CD1c-positive myeloid dendritic cell (primary cell): ENCODE results near the gene BOC.

Experiments used
- DNase-seq: peaks from one replicate; pipeline ENCODE4 v3.0.0-alpha.2; 2016; ENCODE audit errors: extremely low spot score

The BOC gene

DNA sequence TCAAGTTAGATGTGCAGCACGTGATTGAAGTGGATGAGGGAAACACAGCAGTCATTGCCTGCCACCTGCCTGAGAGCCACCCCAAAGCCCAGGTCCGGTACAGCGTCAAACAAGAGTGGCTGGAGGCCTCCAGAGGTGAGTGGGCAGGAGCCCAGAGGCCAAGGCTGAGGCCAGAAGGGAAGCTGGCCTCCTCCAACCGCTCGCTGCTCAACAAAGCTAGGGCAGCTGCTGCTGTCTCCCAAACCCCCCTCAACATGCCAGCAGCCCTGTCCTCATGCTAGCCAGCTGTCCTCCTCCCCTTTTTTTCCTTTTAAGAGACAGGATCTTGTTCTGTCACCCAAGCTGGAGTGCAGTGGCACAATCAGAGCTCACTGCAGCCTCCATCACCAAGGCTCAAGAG, 57.0 kb downstream of the BOC start:
- no peak for DNase-seq

DNA sequence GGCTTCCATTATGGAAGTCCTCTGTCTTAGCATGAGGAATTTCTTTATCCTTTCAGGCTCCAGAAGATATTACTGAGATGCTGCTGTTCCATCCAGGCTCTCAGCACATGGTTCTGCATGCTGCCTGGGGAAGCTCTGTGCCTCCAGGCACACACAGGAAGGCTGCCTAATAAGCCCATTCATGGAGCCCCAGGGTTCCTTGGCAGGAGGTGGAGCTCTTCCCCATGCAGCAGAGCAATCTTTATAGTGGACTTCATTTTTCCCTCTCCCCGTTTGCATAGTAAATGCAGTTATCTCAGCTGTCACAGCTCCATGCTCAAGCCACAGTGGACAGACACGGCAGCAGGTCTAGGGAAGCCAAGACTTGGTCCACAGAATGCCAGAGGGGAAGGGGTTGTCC, 57.6 kb downstream of the BOC start:
- no peak for DNase-seq

DNA sequence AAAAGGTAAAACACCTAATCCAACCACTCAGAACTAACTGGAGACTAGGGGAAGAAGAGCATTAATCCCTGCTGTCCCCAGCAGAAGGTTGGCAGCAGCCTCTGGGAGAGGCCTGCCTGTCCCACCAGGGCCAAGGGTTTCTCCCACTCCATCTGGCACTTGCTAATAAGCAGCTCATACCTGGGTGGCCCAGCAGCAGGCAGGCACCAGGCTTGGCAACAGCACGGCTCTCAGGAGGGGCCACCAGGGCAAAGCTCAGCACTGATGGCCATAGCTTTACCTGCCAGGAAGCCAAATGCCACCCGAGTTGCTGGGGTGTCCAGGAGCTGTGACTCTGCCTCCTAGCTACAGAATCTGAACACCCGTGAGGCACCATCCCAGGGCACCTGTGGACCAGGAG, 58.3 kb downstream of the BOC start:
- no peak for DNase-seq

DNA sequence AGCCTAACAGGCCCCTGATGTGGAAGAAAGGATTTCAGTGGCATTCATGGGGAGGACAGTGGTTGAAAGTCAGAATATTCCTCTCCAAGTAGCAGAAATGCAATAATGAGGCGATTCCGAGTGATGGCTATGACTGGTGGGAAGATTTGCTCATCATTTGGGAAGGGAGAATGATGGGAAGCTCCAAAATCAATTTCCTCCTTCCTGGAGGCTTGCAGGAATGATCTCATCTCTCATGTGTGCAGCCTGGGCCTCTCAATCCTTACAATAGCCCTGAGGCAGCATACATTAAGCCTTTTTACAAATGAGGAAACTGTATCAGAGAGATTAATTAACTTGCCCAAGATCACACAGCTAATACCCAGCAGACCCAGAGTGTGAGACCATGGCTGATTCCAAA, 58.7 kb downstream of the BOC start:
- DNase-seq: no peak

DNA sequence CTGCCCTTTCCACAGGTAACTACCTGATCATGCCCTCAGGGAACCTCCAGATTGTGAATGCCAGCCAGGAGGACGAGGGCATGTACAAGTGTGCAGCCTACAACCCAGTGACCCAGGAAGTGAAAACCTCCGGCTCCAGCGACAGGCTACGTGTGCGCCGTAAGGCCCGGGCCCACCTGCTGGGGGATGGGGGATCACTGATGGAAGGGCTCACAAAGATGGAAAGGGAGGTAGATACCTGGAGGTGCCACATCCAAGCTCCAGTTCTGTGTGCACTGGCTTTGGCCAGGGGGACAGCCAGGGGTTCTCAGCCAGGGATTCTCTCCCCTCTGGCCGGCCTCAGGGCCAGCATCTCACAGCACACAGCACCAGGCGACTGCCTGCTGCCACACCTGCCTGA, 59.4 kb downstream of the BOC start:
- DNase-seq: no peak

DNA sequence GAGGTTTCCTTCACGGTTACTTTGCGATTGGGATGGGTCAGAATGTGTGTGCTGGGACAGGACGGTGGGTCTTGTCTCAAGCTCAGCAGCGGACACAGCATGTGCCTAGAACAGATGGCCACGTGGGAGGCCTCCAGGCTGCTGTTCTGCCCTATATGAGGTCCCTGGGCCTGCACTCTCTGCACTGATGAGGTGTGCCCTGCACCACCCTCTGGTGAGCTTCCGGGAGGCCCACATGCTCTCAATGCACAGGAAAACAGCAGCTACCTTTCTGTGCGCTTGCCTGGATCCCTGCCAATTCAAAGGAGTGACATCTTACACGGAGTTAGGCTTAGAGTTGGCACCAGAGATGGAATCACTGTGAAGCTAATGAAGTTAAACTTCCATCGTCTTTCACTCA, 59.8 kb downstream of the BOC start:
- DNase-seq: no peak

DNA sequence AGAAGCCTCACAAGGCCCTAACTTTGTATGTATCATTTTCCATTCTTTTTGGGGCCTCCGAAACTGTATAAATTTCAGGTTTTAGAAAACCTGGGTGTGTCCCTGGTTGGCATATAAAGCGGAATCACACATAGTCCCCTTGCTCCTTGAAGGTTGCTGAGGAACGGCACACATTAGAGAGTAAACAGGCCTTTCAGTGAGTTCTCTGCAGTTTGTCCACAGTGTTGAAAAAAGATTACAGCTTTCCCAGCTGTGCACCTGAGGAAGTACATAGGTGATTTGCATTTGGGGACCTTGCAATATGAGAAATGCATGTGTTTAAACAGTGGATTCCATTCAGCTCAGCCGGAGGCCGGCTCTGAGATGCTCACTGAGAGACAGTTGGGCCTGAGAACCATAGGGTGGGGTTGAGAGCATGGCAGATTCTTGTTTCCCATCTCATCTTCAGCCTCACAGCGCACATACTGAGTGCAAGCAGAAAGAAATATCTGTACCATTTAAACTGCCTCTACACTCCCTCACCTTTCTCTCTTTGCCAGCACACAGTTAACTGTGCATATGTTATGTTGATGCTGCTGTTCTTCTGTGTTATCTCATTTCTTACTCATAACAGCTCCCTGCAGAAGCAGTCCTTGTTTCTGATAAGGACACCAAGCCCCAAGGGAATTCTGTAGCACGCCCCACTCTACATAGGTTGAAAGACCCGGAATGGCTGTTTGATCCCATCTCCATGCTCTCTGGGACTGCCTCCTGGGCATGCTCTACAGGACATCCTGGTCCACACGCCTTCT, 60.4 kb downstream of the BOC start:
- no peak for DNase-seq

DNA sequence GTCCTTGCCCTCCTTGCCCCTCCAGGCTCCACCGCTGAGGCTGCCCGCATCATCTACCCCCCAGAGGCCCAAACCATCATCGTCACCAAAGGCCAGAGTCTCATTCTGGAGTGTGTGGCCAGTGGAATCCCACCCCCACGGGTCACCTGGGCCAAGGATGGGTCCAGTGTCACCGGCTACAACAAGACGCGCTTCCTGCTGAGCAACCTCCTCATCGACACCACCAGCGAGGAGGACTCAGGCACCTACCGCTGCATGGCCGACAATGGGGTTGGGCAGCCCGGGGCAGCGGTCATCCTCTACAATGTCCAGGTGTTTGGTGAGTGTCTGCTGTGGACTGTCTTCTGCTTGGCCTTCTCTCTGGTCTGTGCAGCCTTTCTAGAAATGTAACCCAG, 61.0 kb downstream of the BOC start:
- DNase-seq: no peak

DNA sequence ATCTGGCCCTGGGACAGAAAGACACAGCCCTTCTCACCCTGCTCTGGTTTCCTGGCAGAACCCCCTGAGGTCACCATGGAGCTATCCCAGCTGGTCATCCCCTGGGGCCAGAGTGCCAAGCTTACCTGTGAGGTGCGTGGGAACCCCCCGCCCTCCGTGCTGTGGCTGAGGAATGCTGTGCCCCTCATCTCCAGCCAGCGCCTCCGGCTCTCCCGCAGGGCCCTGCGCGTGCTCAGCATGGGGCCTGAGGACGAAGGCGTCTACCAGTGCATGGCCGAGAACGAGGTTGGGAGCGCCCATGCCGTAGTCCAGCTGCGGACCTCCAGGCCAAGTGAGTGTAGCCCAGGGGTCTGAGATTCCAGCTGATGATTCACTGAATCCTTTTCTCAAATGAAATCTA, 61.7 kb downstream of the BOC start:
- DNase-seq: no peak

DNA sequence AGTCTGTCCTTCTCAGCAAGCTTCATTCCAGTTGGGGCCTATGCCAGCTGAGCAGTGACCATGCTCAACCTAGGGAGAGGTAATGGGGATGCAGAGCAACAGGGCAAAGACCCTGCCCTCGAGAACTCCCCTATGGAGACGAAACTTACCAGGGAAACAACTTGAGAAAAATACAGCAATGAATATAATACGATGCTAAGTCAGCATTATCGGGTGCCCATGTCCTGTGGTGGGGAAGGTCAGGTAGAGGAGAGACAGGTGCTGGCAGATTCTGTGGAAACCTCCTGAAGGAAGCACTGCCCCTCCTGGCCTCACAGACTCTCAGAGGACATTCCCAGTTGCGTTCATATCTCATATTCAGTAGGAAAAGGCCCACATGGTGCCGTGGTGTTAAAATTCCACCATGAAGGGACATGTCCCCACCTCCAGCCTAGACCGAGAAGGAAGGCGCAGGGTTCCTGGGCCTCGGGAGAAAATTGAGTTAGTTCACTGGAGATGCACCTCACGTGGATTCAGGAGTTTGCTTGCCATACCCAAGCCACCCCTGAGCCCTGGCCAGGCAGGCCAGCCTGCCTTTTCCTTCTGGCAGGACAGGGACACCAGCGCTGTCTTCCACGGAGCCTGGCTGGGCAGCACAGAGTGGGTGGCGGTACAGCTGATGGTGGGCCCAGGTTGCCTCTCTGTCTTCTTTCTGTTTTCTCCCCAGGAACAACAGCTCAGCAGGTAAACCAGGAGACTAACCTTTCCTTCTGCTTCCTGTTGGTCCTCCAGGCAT, 62.4 kb downstream of the BOC start:
- DNase-seq: no peak

DNA sequence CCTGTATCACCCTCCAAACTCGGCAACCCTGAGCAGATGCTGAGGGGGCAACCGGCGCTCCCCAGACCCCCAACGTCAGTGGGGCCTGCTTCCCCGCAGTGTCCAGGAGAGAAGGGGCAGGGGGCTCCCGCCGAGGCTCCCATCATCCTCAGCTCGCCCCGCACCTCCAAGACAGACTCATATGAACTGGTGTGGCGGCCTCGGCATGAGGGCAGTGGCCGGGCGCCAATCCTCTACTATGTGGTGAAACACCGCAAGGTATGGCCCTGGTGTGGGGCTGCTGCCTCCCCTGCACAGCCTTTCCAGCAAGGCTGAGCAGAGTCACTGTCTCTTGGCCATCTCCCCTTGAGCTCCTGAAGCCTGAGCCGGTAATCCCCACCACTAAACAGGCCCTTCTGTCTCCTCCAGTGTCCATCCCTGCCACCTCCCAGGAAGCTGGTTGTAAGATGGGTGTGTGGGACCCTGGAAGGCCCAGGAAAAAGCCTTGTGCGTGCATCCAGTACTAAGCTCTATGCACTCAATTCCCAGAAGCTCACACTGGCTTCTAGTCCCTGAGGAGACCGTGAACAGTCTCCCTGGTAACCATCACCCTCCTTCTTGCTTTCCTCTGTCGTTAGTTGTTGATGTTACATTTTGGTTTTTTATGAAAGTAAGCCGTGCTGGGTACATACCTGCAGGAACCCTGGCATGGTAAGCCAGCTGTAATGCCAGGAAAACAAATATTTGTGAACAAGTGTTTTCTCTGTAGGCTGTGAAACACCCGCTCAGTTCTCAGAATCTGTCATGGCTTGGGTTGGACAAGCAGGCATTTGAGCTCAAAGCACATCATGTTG, 63.3 kb downstream of the BOC start:
- DNase-seq: no peak

DNA sequence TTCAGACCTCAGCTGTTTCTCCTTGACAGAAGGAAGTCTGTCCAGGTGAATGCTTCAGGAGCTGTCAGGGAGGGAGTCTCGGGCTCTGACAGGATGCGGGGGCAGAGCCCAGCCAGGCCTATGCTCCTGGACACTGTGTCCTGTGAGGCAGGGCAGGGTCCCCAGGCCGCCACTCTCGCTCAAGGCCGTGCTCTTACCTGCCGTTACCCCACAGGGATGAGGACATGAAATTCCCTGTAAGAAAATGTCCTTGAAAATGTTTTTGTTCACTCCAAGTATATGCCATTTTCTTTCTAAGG, 63.9 kb downstream of the BOC start:
- DNase-seq: no peak

DNA sequence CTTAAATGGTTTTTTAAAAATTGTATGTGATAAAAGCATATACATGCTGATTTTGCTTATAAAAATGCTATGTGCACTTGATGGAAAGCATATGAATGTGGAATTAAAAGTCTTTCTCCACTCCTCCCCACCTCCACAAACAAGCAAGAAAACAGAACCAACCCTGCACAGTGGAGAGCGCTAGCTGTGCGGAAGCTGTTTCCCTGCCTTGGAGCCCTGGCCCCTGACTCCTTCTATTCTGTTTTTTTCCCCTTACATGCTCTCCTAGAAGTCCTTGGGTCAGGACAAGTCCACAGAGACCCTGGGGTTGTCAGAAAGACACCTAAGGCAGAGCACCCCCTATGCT, 64.2 kb downstream of the BOC start:
- peak; percentile 36 for DNase-seq

DNA sequence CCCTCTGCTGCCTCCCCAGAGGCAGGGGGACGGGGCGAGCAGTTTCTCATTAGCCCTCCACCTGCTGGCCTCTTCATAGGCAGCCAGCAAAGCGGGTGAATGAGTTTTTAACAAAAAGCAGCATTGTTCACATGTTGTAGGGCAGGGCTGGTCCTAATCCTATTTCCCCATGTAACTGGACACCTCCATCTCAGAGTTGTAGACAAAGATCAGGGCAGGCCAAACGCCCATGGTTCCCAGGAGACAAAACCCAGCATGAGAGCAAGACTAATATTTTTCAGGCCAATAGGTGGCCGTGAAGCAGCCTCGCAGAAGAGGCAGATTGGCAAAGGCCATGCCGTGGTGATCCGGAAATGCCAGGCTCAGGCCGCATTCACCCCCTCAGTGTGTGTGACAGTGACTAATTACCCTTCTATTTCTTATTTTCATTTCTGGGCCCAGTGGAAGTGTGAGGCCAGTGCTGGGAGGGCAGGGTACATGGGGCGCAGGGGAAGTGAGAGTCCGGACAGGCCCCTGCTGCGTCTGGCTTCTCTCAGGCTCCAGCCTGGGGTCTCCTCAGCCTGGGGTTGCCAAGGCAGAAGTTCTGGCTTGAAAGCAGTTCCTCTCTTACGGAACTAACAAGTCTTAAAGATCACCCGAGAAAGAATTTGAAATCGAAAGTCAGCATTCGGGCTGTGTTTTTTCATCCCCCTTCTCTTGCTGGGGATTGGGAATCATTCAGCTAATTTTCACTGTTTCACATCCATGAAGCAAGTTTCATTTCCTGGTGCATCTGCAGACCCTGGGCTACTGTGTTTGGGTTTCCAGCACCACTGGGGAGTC, 64.8 kb downstream of the BOC start:
- DNase-seq: peak; percentile 85

DNA sequence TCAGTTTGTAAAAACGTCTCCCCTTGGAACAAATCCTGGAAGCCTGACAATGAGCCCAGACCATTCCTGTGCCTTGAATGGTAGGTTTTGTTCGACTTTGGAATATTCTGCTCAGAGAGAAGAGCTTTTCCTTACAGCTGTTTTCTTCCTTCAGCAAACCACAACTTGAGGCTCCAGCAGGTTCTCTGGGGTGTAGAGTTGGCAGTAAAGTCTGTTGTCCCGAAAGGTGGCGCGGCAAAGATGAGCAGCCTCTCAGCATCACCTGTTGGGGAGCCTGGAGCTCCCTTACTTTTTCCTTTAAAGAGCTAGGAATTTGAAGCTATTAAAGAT, 65.4 kb downstream of the BOC start:
- DNase-seq: no peak

DNA sequence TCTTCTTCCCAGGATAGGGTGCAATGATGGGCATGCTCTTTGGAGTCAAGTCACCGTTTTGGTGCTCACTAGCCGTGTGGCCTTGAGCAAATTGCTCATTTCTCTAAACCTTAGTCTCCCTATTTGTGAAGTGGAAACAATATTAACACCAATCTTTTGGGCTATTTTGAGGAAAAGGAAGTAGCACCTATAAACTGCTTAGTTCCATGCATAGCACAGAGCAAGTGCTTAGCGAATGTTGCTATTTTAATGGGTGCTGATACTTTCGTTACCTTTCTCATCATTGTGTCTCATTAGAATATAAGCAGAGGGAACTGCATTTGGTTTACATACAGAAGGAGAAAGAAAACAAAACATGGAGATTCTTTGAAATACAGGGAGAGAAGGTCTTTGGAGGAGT, 66.1 kb downstream of the BOC start:
- peak; percentile 29 for DNase-seq

DNA sequence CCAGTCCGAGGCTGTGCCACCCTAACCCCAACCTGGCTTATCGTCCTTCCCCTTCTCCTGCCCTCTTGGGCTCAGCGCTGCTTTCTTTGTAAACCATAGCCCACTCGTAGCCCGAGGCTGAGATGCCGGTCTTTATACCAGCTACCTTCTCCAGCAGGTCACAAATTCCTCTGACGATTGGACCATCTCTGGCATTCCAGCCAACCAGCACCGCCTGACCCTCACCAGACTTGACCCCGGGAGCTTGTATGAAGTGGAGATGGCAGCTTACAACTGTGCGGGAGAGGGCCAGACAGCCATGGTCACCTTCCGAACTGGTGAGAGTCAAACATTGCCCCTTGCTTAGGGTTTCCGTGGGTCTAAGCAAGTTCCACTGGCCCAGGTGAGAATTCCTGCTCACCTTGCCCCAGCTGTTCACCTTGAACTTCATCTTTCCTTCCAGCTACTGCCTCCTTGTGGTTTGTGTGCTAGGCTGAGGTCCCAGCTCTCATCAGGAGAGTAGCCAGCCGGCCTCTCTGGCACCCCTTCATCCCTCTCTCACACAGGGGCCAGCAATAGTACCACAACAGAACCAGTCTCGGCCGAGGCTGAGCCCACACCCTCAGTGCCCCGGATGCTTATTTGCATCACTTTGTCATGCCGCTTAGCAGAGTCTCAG, 66.7 kb downstream of the BOC start:
- DNase-seq: no peak

DNA sequence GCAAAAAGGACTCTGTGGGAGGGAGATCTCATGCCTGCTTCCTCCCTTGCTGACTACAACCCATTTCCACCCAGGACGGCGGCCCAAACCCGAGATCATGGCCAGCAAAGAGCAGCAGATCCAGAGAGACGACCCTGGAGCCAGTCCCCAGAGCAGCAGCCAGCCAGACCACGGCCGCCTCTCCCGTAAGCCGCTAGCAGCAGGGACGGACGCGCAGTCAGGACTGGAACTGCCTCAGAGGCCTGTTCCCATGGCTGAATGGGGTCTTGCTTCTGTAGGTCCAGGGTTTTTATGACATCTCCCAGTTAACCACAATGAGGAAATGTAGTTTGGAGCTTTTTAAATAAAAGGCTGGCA, 67.2 kb downstream of the BOC start:
- no peak for DNase-seq

DNA sequence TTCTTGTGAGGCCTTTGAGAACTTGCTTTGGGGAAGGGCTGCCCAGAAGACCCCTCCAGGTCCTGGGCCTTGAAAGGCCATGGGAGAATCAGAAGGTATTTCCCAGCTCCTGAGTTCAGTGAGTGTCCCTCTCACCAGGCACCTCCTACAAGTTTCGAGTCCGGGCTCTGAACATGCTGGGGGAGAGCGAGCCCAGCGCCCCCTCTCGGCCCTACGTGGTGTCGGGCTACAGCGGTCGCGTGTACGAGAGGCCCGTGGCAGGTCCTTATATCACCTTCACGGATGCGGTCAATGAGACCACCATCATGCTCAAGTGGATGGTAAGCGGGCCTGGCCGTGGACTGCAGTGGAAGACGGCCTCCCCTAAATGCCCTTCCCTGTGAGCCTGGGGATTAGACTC, 68.3 kb downstream of the BOC start:
- no peak for DNase-seq

DNA sequence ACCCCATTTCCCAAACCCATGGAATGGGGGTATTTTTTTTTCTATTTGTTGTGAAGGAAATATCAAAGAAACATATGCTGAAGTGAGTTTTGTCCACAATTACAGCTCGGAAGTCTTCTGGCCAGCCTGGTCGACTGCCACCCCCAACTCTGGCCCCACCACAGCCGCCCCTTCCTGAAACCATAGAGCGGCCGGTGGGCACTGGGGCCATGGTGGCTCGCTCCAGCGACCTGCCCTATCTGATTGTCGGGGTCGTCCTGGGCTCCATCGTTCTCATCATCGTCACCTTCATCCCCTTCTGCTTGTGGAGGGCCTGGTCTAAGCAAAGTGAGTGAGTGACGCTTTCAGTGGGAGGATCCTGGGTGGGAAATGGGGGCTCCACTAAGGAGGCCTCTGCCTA, 71.9 kb downstream of the BOC start:
- no peak for DNase-seq

DNA sequence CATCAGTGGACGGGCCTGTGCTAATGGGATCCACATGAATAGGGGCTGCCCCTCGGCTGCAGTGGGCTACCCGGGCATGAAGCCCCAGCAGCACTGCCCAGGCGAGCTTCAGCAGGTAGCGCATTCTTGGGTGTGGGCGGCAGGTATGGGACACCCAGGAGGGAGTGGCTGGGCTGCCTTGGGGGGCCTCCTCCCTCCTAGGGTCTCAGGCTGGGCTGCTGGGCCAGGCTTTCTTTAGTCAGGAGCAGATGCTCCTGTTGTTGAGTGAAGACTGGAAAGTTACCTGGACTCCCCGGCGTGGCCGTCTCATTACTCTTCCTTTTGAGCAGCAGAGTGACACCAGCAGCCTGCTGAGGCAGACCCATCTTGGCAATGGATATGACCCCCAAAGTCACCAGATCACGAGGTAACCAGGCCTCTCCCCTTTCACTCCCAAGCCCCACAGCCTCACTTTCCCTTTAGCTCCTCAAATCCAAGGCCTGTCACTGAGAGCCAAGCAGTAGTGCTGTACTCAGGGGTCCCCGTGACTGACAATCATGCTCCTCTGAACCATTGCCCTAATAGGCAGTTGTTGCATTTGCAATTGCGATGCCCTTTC, 73.2 kb downstream of the BOC start:
- no peak for DNase-seq
